Liver (tissue), 9 donors: ENCODE measurements around the gene CFDP1. TPM values are rescaled to one million over a fixed set of nuclear protein-coding genes. Genes with fewer than 3 reads are reported as not detected.

Source experiments
- DNase-seq: peaks from one replicate; pipeline ENCODE4 v3.0.0-alpha.2; 2017; ENCODE audit warnings: low spot score
- H3K27ac ChIP-seq, 2 donors: one replicate each; pipeline ENCODE4 v1.7.0; 2013; ENCODE audit warnings: inconsistent platforms in 2 of 2, low read length in 2 of 2, control low read depth in 1 of 2, low read depth in 1 of 2, mild to moderate bottlenecking in 1 of 2
- H3K27me3 ChIP-seq, 4 donors: one replicate each; pipeline versions ENCODE4 v1.6.1 to v1.7.0; 2013; ENCODE audit warnings: low read length in 3 of 4, inconsistent platforms in 1 of 4, mild to moderate bottlenecking in 1 of 4, moderate library complexity in 1 of 4; ENCODE audit not compliant: control insufficient read depth in 4 of 4, insufficient read depth in 4 of 4
- H3K36me3 ChIP-seq, 4 donors: one replicate each; pipeline versions ENCODE4 v1.6.1 to v1.7.0; 2013; ENCODE audit warnings: low read length in 3 of 4, mild to moderate bottlenecking in 3 of 4, low read depth in 1 of 4, moderate library complexity in 1 of 4; ENCODE audit not compliant: control insufficient read depth in 4 of 4, insufficient read depth in 3 of 4
- H3K4me1 ChIP-seq, 4 donors: one replicate each; pipeline versions ENCODE4 v1.6.1 to v1.7.0; 2013; ENCODE audit warnings: low read length in 3 of 4, mild to moderate bottlenecking in 3 of 4, moderate library complexity in 1 of 4; ENCODE audit not compliant: control insufficient read depth in 4 of 4, insufficient read depth in 4 of 4
- H3K4me3 ChIP-seq, 3 donors: one replicate each; pipeline versions ENCODE4 v1.6.1 to v1.7.0; 2013; ENCODE audit warnings: low read length in 3 of 3, control low read depth in 1 of 3, low read depth in 1 of 3, mild to moderate bottlenecking in 1 of 3
- H3K9ac ChIP-seq, 2 donors: one replicate each; pipeline ENCODE4 v1.7.0; 2013; ENCODE audit warnings: low read length in 2 of 2, mild to moderate bottlenecking in 2 of 2, moderate library complexity in 2 of 2, control low read depth in 1 of 2, low read depth in 1 of 2
- H3K9me3 ChIP-seq, 4 donors: one replicate each; pipeline versions ENCODE4 v1.6.1 to v1.7.0; 2013; ENCODE audit warnings: low read length in 3 of 4; ENCODE audit not compliant: control insufficient read depth in 4 of 4
- CTCF ChIP-seq: fragments of 150-350 bp; IDR thresholded peaks from 2 replicates; pipeline ENCODE4 v1.5.1; 2017; ENCODE audit warnings: improper control_type of control experiment, low read depth, low read length; ENCODE audit not compliant: missing input control
- EGR1 ChIP-seq, 2 donors: IDR thresholded peaks; 2 replicates each; pipeline ENCODE4 v1.6.1; 2016 to 2018; ENCODE audit warnings: antibody characterized with exemption in 2 of 2, low read depth in 2 of 2
- FOXA1 ChIP-seq: IDR thresholded peaks from 2 replicates; pipeline ENCODE4 v1.6.1; 2016; ENCODE audit warnings: antibody characterized with exemption
- FOXA2 ChIP-seq: IDR thresholded peaks from 2 replicates; pipeline ENCODE4 v1.6.1; 2016; ENCODE audit warnings: antibody characterized with exemption
- GABPA ChIP-seq, 2 donors: IDR thresholded peaks in 1 of 2; conservative IDR thresholded peaks in 1 of 2; 2 replicates each; pipeline ENCODE4 v1.6.1; 2016; ENCODE audit warnings: antibody characterized with exemption in 2 of 2, mild to moderate bottlenecking in 1 of 2, moderate library complexity in 1 of 2
- HNF4A ChIP-seq, 2 donors: conservative IDR thresholded peaks; 2 replicates each; pipeline ENCODE4 v1.6.1; 2016; ENCODE audit warnings: antibody characterized with exemption in 2 of 2, mild to moderate bottlenecking in 2 of 2
- HNF4G ChIP-seq: IDR thresholded peaks from 2 replicates; pipeline ENCODE4 v1.6.1; 2016; ENCODE audit warnings: antibody characterized with exemption
- JUND ChIP-seq, 2 donors: IDR thresholded peaks; 2 replicates each; pipeline ENCODE4 v1.6.1; 2016; ENCODE audit warnings: antibody characterized with exemption in 2 of 2
- NR2F2 ChIP-seq: IDR thresholded peaks from 2 replicates; pipeline ENCODE4 v1.6.1; 2016; ENCODE audit warnings: antibody characterized with exemption
- RAD21 ChIP-seq, 2 donors: IDR thresholded peaks; 2 replicates each; pipeline ENCODE4 v1.6.1; 2016; ENCODE audit warnings: antibody characterized with exemption in 2 of 2, mild to moderate bottlenecking in 2 of 2
- SP1 ChIP-seq: IDR thresholded peaks from 2 replicates; pipeline ENCODE4 v1.6.1; 2018; ENCODE audit warnings: antibody characterized with exemption, mild to moderate bottlenecking
- TAF1 ChIP-seq: conservative IDR thresholded peaks from 2 replicates; pipeline ENCODE4 v1.6.1; 2016; ENCODE audit warnings: antibody characterized with exemption, mild to moderate bottlenecking
- YY1 ChIP-seq: IDR thresholded peaks from 2 replicates; pipeline ENCODE4 v1.6.1; 2016; ENCODE audit warnings: antibody characterized with exemption, mild to moderate bottlenecking
- WGBS: extraction: QIAGEN DNeasy Blood & Tissue Kit; methylation state at CpG from one replicate; pipeline ENCODE4 v1.1.7; 2013; 5-methylcytosine and 5-hydroxymethylcytosine counted together
- polyA plus RNA-seq, 2 donors: library from polyadenylated mRNA; stranded (reverse) in 1 of 2; unstranded in 1 of 2; fragments of 200-250 nt in 1 of 2; fragments of >200 nt in 1 of 2; fragmentation: Nextera tagmentation in 1 of 2; extraction: Ambion mirVana in 1 of 2; gene quantifications; one replicate each; pipeline versions ENCODE4 v1.2.1 to v1.2.3, GENCODE V29; 2013 to 2015
- total RNA-seq, 2 donors: library from RNA; depleted of rRNA; stranded (reverse); fragments of >200 nt; gene quantifications; one replicate each; pipeline ENCODE4 v1.2.3, GENCODE V29; 2014
- TF ChIP-seq, protein P1 (sequence below): IDR thresholded peaks from 2 replicates; pipeline ENCODE4 v1.6.1; 2016; ENCODE audit warnings: antibody characterized with exemption, mild to moderate bottlenecking
- TF ChIP-seq, protein P2 (sequence below): IDR thresholded peaks from 2 replicates; pipeline ENCODE4 v1.6.1; 2016; ENCODE audit warnings: antibody characterized with exemption
- TF ChIP-seq, protein P3 (sequence below): IDR thresholded peaks from 2 replicates; pipeline ENCODE4 v1.6.1; 2016; ENCODE audit warnings: antibody characterized with exemption
- TF ChIP-seq, protein P4 (sequence below): IDR thresholded peaks from 2 replicates; pipeline ENCODE4 v1.6.1; 2016; ENCODE audit warnings: antibody characterized with exemption
- donor health status: healthy.
- donor health status: healthy.
- donor health status: healthy.
- donor health status: healthy.
- donor health status: healthy.

The CFDP1 gene
- total and polyA plus RNA-seq, 4 donors = 20.5 to 49.2 (median 33.9) TPM

DNA sequence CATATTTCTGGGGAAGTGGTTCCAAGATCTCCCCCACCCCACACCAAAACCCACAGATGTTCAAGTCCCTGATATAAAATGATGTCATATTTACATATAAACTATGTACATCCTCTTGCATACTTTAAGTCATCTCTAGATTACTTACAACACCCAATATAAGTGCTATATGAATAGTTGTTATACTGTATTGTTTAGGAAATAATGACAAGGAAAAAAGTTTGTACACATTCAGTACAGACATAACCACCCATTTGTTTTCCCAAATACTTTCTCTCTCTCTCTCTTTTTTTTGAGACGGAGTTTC is 11.5 kb downstream of the CFDP1 start:
- H3K9ac ChIP-seq = no peak overlapping the region
- no peak for TF ChIP-seq TAF1
- no peak for TF ChIP-seq HNF4G
- no peak for TF ChIP-seq SP1
- TF ChIP-seq, protein P1, sequence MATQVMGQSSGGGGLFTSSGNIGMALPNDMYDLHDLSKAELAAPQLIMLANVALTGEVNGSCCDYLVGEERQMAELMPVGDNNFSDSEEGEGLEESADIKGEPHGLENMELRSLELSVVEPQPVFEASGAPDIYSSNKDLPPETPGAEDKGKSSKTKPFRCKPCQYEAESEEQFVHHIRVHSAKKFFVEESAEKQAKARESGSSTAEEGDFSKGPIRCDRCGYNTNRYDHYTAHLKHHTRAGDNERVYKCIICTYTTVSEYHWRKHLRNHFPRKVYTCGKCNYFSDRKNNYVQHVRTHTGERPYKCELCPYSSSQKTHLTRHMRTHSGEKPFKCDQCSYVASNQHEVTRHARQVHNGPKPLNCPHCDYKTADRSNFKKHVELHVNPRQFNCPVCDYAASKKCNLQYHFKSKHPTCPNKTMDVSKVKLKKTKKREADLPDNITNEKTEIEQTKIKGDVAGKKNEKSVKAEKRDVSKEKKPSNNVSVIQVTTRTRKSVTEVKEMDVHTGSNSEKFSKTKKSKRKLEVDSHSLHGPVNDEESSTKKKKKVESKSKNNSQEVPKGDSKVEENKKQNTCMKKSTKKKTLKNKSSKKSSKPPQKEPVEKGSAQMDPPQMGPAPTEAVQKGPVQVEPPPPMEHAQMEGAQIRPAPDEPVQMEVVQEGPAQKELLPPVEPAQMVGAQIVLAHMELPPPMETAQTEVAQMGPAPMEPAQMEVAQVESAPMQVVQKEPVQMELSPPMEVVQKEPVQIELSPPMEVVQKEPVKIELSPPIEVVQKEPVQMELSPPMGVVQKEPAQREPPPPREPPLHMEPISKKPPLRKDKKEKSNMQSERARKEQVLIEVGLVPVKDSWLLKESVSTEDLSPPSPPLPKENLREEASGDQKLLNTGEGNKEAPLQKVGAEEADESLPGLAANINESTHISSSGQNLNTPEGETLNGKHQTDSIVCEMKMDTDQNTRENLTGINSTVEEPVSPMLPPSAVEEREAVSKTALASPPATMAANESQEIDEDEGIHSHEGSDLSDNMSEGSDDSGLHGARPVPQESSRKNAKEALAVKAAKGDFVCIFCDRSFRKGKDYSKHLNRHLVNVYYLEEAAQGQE = no peak
- no peak for TF ChIP-seq YY1
- no peak for TF ChIP-seq RAD21 (IDR thresholded peaks at IDR 0.05)
- TF ChIP-seq HNF4A (conservative IDR thresholded peaks at IDR 0.05) = no peak
- DNase-seq = no peak
- H3K27ac ChIP-seq = no peak overlapping the region
- no peaks in the 10 kb centered on the region for H3K36me3 ChIP-seq
- peaks cover 0 to 5% (median 1%) of the 10 kb centered on the region in 4 donors for H3K4me1 ChIP-seq
- H3K9me3 ChIP-seq = no peaks in the 10 kb centered on the region
- H3K27me3 ChIP-seq = no peaks in the 10 kb centered on the region
- WGBS = 95% methylated on average over 1 of the region's 1 CpG
- H3K4me3 ChIP-seq = no peak overlapping the region

- H3K4me1 ChIP-seq = peaks cover 0 to 5% (median 1%) of the 10 kb centered on the region in 4 donors
- no peaks in the 10 kb centered on the region for H3K9me3 ChIP-seq
- WGBS = 68% methylated on average over 8 of the region's 8 CpGs
- H3K4me3 ChIP-seq = no peak overlapping the region
- H3K27ac ChIP-seq = no peak overlapping the region
- no peaks in the 10 kb centered on the region for H3K27me3 ChIP-seq
- DNase-seq = peak; percentile 53
- TF ChIP-seq FOXA1 (no peak), GABPA (IDR thresholded peaks at IDR 0.05 in 1 of 2, conservative IDR thresholded peaks at IDR 0.05 in 1 of 2) (peak in 1 of 2 donors; percentile 20)
- H3K36me3 ChIP-seq = no peaks in the 10 kb centered on the region
- H3K9ac ChIP-seq = no peak overlapping the region
These were observed 12.1 kb downstream of the CFDP1 start for GRCh38 chr16:75420987-75421819.

DNA sequence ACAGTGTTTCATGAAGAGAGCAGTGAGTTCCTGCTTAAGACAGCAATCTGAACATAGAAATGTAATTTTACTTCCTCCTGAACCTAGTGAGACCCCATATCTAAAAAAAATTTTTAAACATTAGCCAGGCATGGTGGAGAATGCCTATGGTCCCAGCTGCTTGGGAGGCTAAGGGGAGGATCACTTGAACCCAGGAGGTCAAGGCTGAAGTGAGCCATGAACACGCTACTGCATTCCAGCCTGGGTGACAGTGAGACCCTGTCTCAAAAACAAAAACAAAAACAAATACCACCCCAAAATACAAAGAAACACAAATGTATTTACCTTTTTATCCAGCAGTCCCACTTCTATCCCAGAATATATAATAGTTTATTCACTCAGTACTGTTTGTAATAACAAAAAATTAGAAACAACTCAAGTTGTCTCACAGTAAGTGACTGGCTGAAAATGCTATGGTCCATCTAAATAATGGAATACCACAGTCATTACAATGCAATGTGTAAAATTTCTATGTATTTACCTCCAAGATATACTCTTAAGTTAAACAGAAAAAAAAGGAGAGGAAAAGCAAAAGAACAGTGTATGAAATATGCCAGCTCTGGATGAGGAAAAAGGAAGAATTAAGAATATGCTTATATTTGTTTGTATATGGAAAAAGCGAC is 16.3 kb downstream of the CFDP1 start:
- Histone ChIP-seq H3K27ac (no peak overlapping the region), H3K27me3 (no peaks in the 10 kb centered on the region), H3K4me1 (no peaks in the 10 kb centered on the region), H3K36me3 (peaks cover 2 to 7% (median 4%) of the 10 kb centered on the region in 4 donors), H3K9ac (no peak overlapping the region), H3K4me3 (no peak overlapping the region), H3K9me3 (no peaks in the 10 kb centered on the region)
- DNase-seq = no peak
- 58% methylated on average over 2 of the region's 2 CpGs for WGBS
- TF ChIP-seq CTCF = no peak
- TF ChIP-seq, protein P2, sequence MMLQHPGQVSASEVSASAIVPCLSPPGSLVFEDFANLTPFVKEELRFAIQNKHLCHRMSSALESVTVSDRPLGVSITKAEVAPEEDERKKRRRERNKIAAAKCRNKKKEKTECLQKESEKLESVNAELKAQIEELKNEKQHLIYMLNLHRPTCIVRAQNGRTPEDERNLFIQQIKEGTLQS = no peak
- no peak for TF ChIP-seq TAF1
- TF ChIP-seq, protein P3, sequence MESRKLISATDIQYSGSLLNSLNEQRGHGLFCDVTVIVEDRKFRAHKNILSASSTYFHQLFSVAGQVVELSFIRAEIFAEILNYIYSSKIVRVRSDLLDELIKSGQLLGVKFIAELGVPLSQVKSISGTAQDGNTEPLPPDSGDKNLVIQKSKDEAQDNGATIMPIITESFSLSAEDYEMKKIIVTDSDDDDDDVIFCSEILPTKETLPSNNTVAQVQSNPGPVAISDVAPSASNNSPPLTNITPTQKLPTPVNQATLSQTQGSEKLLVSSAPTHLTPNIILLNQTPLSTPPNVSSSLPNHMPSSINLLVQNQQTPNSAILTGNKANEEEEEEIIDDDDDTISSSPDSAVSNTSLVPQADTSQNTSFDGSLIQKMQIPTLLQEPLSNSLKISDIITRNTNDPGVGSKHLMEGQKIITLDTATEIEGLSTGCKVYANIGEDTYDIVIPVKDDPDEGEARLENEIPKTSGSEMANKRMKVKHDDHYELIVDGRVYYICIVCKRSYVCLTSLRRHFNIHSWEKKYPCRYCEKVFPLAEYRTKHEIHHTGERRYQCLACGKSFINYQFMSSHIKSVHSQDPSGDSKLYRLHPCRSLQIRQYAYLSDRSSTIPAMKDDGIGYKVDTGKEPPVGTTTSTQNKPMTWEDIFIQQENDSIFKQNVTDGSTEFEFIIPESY = no peak
- no peak for TF ChIP-seq YY1
- TF ChIP-seq RAD21 (IDR thresholded peaks at IDR 0.05) = no peak
- TF ChIP-seq EGR1 (IDR thresholded peaks at IDR 0.05; ENCODE audit: low read depth in 2 of 2) = no peak
- TF ChIP-seq, protein P4, sequence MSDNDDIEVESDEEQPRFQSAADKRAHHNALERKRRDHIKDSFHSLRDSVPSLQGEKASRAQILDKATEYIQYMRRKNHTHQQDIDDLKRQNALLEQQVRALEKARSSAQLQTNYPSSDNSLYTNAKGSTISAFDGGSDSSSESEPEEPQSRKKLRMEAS = no peak
- TF ChIP-seq HNF4G = no peak
- TF ChIP-seq JUND (IDR thresholded peaks at IDR 0.05) = no peak
- no peak for TF ChIP-seq SP1
- no peak for TF ChIP-seq FOXA2
- no peak for TF ChIP-seq NR2F2
